H1 (cell line): ENCODE data around the gene PPP2R2C. TPM values are rescaled to one million over a fixed set of nuclear protein-coding genes. Genes with fewer than 3 reads are reported as not detected.

Source experiments
- CTCF ChIA-PET: fragments of 300-600 bp; sonication (Branson Sonifier 250); formaldehyde crosslinking; loops from one replicate; lab custom pipeline; 2021; ENCODE audit not compliant: partially characterized antibody; lab: Charles Lee
- POLR2A ChIA-PET: fragments of 300-600 bp; sonication (Branson Sonifier 250); formaldehyde crosslinking; loops from one replicate; lab custom pipeline; 2021; ENCODE audit warnings: inconsistent platforms; ENCODE audit not compliant: partially characterized antibody; lab: Charles Lee
- DNase-seq, 2 experiments: peaks; one replicate each; pipeline versions ENCODE4 v3.0.0 to v3.0.0-alpha.2; 2010 to 2022; ENCODE audit warnings: low spot score in 2 of 2, low read depth in 1 of 2, mixed read lengths in 1 of 2
- FAIRE-seq: peaks from 2 replicates; lab custom pipeline; 2011; peaks lifted over from hg19 to GRCh38; lab: Jason Lieb, UNC
- H2AFZ ChIP-seq: 2 replicates; pipeline ENCODE4 v1.8.1; 2012; ENCODE audit warnings: low read length, inconsistent platforms
- H2AK5ac ChIP-seq: 2 replicates; pipeline ENCODE4 v1.6.1; 2013; ENCODE audit warnings: low read depth, low read length
- H2BK120ac ChIP-seq: replicated peaks from 2 replicates; pipeline ENCODE3; 2013; ENCODE audit warnings: low read depth, low read length, inconsistent platforms
- H2BK12ac ChIP-seq: 2 replicates; pipeline ENCODE4 v1.6.1; 2013; ENCODE audit warnings: low read depth, low read length
- H2BK15ac ChIP-seq: 2 replicates; pipeline ENCODE4 v1.6.1; 2013; ENCODE audit warnings: low read length
- H2BK20ac ChIP-seq: 2 replicates; pipeline ENCODE4 v1.6.1; 2013; ENCODE audit warnings: low read length
- H2BK5ac ChIP-seq: 2 replicates; pipeline ENCODE4 v1.6.1; 2013; ENCODE audit warnings: low read depth, low read length
- H3K14ac ChIP-seq: 2 replicates; pipeline ENCODE4 v1.6.1; 2013; ENCODE audit warnings: inconsistent platforms; ENCODE audit not compliant: insufficient read length
- H3K18ac ChIP-seq: 2 replicates; pipeline ENCODE4 v1.6.1; 2013; ENCODE audit warnings: low read length; ENCODE audit errors: extremely low read depth
- H3K23ac ChIP-seq: 2 replicates; pipeline ENCODE4 v1.6.1; 2013; ENCODE audit warnings: inconsistent platforms; ENCODE audit not compliant: insufficient read length
- H3K23me2 ChIP-seq: 2 replicates; pipeline ENCODE4 v1.6.1; 2013; ENCODE audit warnings: low read depth, low read length
- H3K27ac ChIP-seq: 2 replicates; pipeline ENCODE4 v1.6.1; 2011; ENCODE audit warnings: low read depth, low read length, inconsistent platforms
- H3K27me3 ChIP-seq, 4 experiments: replicated peaks in 1 of 4; 1 replicate in 1 of 4; 2 replicates in 3 of 4; pipeline versions ENCODE4 v1.6.1 to v1.8.1; 2011 to 2013; ENCODE audit warnings: low read length in 3 of 4, mild to moderate bottlenecking in 3 of 4, inconsistent platforms in 2 of 4, mixed read lengths in 2 of 4, moderate library complexity in 1 of 4; ENCODE audit not compliant: control insufficient read depth in 3 of 4, insufficient read depth in 3 of 4; ENCODE audit errors: extremely low read depth in 1 of 4
- H3K36me3 ChIP-seq, 4 experiments: 2 replicates each; pipeline versions ENCODE4 v1.6.1 to v1.8.1; 2011 to 2013; ENCODE audit warnings: mild to moderate bottlenecking in 4 of 4, low read length in 3 of 4, moderate library complexity in 2 of 4, control low read depth in 1 of 4, inconsistent platforms in 1 of 4; ENCODE audit not compliant: insufficient read depth in 4 of 4, control insufficient read depth in 2 of 4
- H3K4ac ChIP-seq: replicated peaks from 2 replicates; pipeline ENCODE3; 2013; ENCODE audit warnings: low read length, low read depth, mixed read lengths, inconsistent platforms; ENCODE audit not compliant: insufficient read length
- H3K4me1 ChIP-seq, 4 experiments: replicated peaks in 1 of 4; 1 replicate in 1 of 4; 2 replicates in 3 of 4; pipeline versions ENCODE4 v1.6.1 to v1.8.1; 2011 to 2013; ENCODE audit warnings: low read length in 3 of 4, inconsistent platforms in 2 of 4, mixed read lengths in 1 of 4; ENCODE audit not compliant: insufficient read depth in 4 of 4, control insufficient read depth in 3 of 4
- H3K4me2 ChIP-seq, 2 experiments: 2 replicates each; pipeline versions ENCODE4 v1.6.1 to v1.8.1; 2011 to 2013; ENCODE audit warnings: low read depth in 2 of 2, low read length in 2 of 2, control low read depth in 1 of 2, inconsistent platforms in 1 of 2, mild to moderate bottlenecking in 1 of 2; ENCODE audit not compliant: insufficient read depth in 1 of 2
- H3K4me3 ChIP-seq, 4 experiments: fragments of 200-600, 300-600 bp in 1 of 4; sonication (generic), shearing (Covaris generic), sonication (Bioruptor Twin) in 1 of 4; 2 replicates each; pipeline versions ENCODE4 v1.5.1 to v1.8.1; 2011 to 2016; ENCODE audit warnings: low read length in 4 of 4, low read depth in 3 of 4, control low read depth in 2 of 4, inconsistent platforms in 2 of 4, mild to moderate bottlenecking in 2 of 4, mixed read lengths in 1 of 4, moderate library complexity in 1 of 4; ENCODE audit not compliant: insufficient read depth in 2 of 4; ENCODE audit errors: extremely low read depth in 1 of 4
- H3K56ac ChIP-seq: replicated peaks from 2 replicates; pipeline ENCODE3; 2013; ENCODE audit warnings: low read depth, mild to moderate bottlenecking, mixed read lengths, low read length, inconsistent platforms; ENCODE audit not compliant: insufficient read length
- H3K79me1 ChIP-seq: 2 replicates; pipeline ENCODE4 v1.6.1; 2013; ENCODE audit warnings: low read depth, low read length, control low read depth
- H3K79me2 ChIP-seq, 2 experiments: 2 replicates each; pipeline versions ENCODE4 v1.6.1 to v1.8.1; 2012 to 2013; ENCODE audit warnings: low read length in 2 of 2, mild to moderate bottlenecking in 2 of 2, inconsistent platforms in 1 of 2; ENCODE audit not compliant: insufficient read depth in 2 of 2, control insufficient read depth in 1 of 2
- H3K9ac ChIP-seq, 4 experiments: replicated peaks in 1 of 4; 1 replicate in 1 of 4; 2 replicates in 3 of 4; pipeline versions ENCODE4 v1.6.1 to v1.8.1; 2011 to 2013; ENCODE audit warnings: low read depth in 3 of 4, low read length in 3 of 4, control low read depth in 2 of 4, mild to moderate bottlenecking in 2 of 4, moderate library complexity in 2 of 4, inconsistent platforms in 1 of 4; ENCODE audit errors: extremely low read depth in 1 of 4
- H3K9me3 ChIP-seq, 2 experiments: 2 replicates each; pipeline versions ENCODE4 v1.6.1 to v1.8.1; 2012 to 2013; ENCODE audit warnings: mild to moderate bottlenecking in 2 of 2, moderate library complexity in 2 of 2, control low read depth in 1 of 2, inconsistent platforms in 1 of 2, low read depth in 1 of 2, low read length in 1 of 2, mixed read lengths in 1 of 2; ENCODE audit not compliant: insufficient read depth in 2 of 2
- H4K20me1 ChIP-seq, 2 experiments: replicated peaks in 1 of 2; 2 replicates each; pipeline versions ENCODE3 to v1.8.1; 2011 to 2013; ENCODE audit warnings: inconsistent platforms in 2 of 2, low read length in 2 of 2, mild to moderate bottlenecking in 1 of 2; ENCODE audit not compliant: insufficient read depth in 2 of 2, control insufficient read depth in 1 of 2
- H4K5ac ChIP-seq: 2 replicates; pipeline ENCODE4 v1.6.1; 2013; ENCODE audit warnings: low read length, low read depth, mixed read lengths, inconsistent platforms; ENCODE audit not compliant: insufficient read length
- H4K8ac ChIP-seq: 2 replicates; pipeline ENCODE4 v1.8.0; 2013; ENCODE audit warnings: mild to moderate bottlenecking, moderate library complexity, low read length, inconsistent platforms; ENCODE audit not compliant: insufficient read depth; ENCODE audit errors: extremely low read depth
- H4K91ac ChIP-seq: replicated peaks from 2 replicates; pipeline ENCODE3; 2013; ENCODE audit warnings: low read length, mixed read lengths, inconsistent platforms; ENCODE audit not compliant: insufficient read length
- CBX8 ChIP-seq: fragments of 300-800, 300-1000 bp; sonication (generic); IDR thresholded peaks from 2 replicates; pipeline ENCODE4 v1.7.1; 2016; ENCODE audit warnings: low read depth, low read length, borderline replicate concordance
- CHD1 ChIP-seq: IDR thresholded peaks from 2 replicates; pipeline ENCODE4 v1.6.1; 2012; ENCODE audit warnings: low read depth, low read length, improper control_type of control experiment
- CTCF ChIP-seq, 3 experiments: IDR thresholded peaks; 1 replicate in 2 of 3; 2 replicates in 1 of 3; pipeline versions ENCODE4 v1.5.1 to v1.6.1; 2011; ENCODE audit warnings: low read length in 3 of 3, mild to moderate bottlenecking in 3 of 3, inconsistent platforms in 2 of 3, low read depth in 1 of 3, moderate library complexity in 1 of 3; ENCODE audit not compliant: insufficient read depth in 1 of 3; ENCODE audit errors: control extremely low read depth in 1 of 3
- EGR1 ChIP-seq: IDR thresholded peaks from 2 replicates; pipeline ENCODE4 v1.6.1; 2011; ENCODE audit warnings: low read depth, low read length, borderline replicate concordance
- EP300 ChIP-seq, 2 experiments: IDR thresholded peaks; 1 replicate in 1 of 2; 2 replicates in 1 of 2; pipeline ENCODE4 v1.6.1; 2011 to 2012; ENCODE audit warnings: low read depth in 2 of 2, low read length in 2 of 2, mild to moderate bottlenecking in 2 of 2, borderline replicate concordance in 1 of 2, inconsistent platforms in 1 of 2, moderate library complexity in 1 of 2
- JUN ChIP-seq: IDR thresholded peaks from 2 replicates; pipeline ENCODE4 v1.6.1; 2011; ENCODE audit warnings: low read depth, mild to moderate bottlenecking, improper control_type of control experiment, low read length
- RFX5 ChIP-seq: IDR thresholded peaks from 2 replicates; pipeline ENCODE4 v1.6.1; 2011; ENCODE audit warnings: low read depth, low read length, improper control_type of control experiment, borderline replicate concordance
- SIX5 ChIP-seq: IDR thresholded peaks from 2 replicates; pipeline ENCODE4 v1.6.1; 2011; ENCODE audit warnings: mild to moderate bottlenecking, low read depth, low read length
- SP2 ChIP-seq: IDR thresholded peaks from 2 replicates; pipeline ENCODE4 v1.6.1; 2012; ENCODE audit warnings: mild to moderate bottlenecking, low read length, inconsistent platforms
- TAF7 ChIP-seq: optimal IDR thresholded peaks from 2 replicates; pipeline ENCODE3; 2011; ENCODE audit warnings: low read depth, mild to moderate bottlenecking, inconsistent platforms, low read length, moderate library complexity, borderline replicate concordance
- WGBS, 2 experiments: shearing (Covaris generic) in 1 of 2; methylation state at CpG; one replicate each; pipeline versions ENCODE4 v1.1.6 to v1.1.7; 2013 to 2015; ENCODE audit warnings: low lambda C conversion rate in 2 of 2, mixed read lengths in 2 of 2, inconsistent platforms in 1 of 2, low coverage in 1 of 2, missing lambda C conversion rate in 1 of 2; ENCODE audit not compliant: insufficient replicate concordance in 2 of 2, insufficient coverage in 1 of 2, insufficient read length in 1 of 2; ENCODE audit errors: extremely low coverage in 1 of 2, missing lambda C conversion rate in 1 of 2; 5-methylcytosine and 5-hydroxymethylcytosine counted together
- polyA plus RNA-seq, 7 experiments: library from polyadenylated mRNA; depleted of rRNA in 3 of 7; stranded (reverse) in 5 of 7; unstranded in 2 of 7; fragments of >200 nt in 5 of 7; fragments of 200-250 nt in 2 of 7; gene quantifications; 1 replicate in 5 of 7; 2 replicates in 1 of 7; 4 replicates in 1 of 7; pipeline versions ENCODE4 v1.2.1 to v1.2.3, GENCODE V29; 2011 to 2013; ENCODE audit warnings: missing spikeins in 2 of 7, mixed read lengths in 2 of 7
- total RNA-seq: library from RNA; stranded (reverse); fragmentation: NEBNext Ultra II Directional; extraction: Animal tissue kit (Norgen Biotek cat#: 25700); gene quantifications from 2 replicates; pipeline ENCODE4 v1.2.1, GENCODE V29; 2021

The PPP2R2C gene
- total and polyA plus RNA-seq, 2 of the 8 experiments (the other 6 are each of a cell fraction or from before 2014, with no cell fraction given): 6.4 TPM

- no peaks in the 10 kb centered on the region for H3K27me3 ChIP-seq
- no peak overlapping the region for H4K91ac ChIP-seq
- TF ChIP-seq EGR1 (no peak), RFX5 (no peak), JUN (no peak), TAF7 (no peak), SIX5 (no peak), CHD1 (no peak), SP2 (no peak), EP300 (IDR thresholded peaks at IDR 0.05; ENCODE audit: borderline replicate concordance in 1 of 2, low read depth in 2 of 2, low read length in 2 of 2) (no peak), CTCF (IDR thresholded peaks at IDR 0.05; ENCODE audit: control extremely low read depth in 1 of 3, insufficient read depth in 1 of 3, low read depth in 1 of 3, low read length in 3 of 3) (no peak), CBX8 (no peak)
Measured at GRCh38 chr4:6452897-6453687, 19.3 kb downstream of the PPP2R2C start.

More at GRCh38 chr4:6452897-6453687, 19.3 kb downstream of the PPP2R2C start:
- H3K27ac ChIP-seq: no peak overlapping the region
- H3K79me1 ChIP-seq: no peaks in the 10 kb centered on the region
- H3K4ac ChIP-seq: no peak overlapping the region
- no peaks in the 10 kb centered on the region for H4K20me1 ChIP-seq
- no peak for DNase-seq
- no peak overlapping the region for H3K9ac ChIP-seq
- H2AFZ ChIP-seq: no peak overlapping the region
- H2BK120ac ChIP-seq: no peak overlapping the region
- H2BK15ac ChIP-seq: no peak overlapping the region
- no peak overlapping the region for H3K14ac ChIP-seq
- no peaks in the 10 kb centered on the region for H3K9me3 ChIP-seq
- no peaks in the 10 kb centered on the region for H3K36me3 ChIP-seq
- H2BK5ac ChIP-seq: no peak overlapping the region
- H4K5ac ChIP-seq: no peak overlapping the region
- H3K23ac ChIP-seq: no peak overlapping the region
- no peak overlapping the region for H3K4me2 ChIP-seq
- H4K8ac ChIP-seq: peak overlapping the region; percentile 57; the same call in 1 of the 2 replicates
- H3K79me2 ChIP-seq: no peaks in the 10 kb centered on the region
- H3K4me1 ChIP-seq: no peaks in the 10 kb centered on the region
- WGBS, 2 experiments: 87% methylated on average over 18 of the region's 20 CpGs; no CpG with 5 or more reads in 1 of the 2 experiments
- H3K23me2 ChIP-seq: no peaks in the 10 kb centered on the region
- no peak overlapping the region for H2AK5ac ChIP-seq
- no peak for FAIRE-seq
- ChIA-PET POLR2A (no interaction called here), CTCF (interaction anchor here (0.7 kb wide), 1 partner anchor 121 kb away, joined by 3 read pairs; no protein-coding TSS in a partner anchor)
- H3K4me3 ChIP-seq: no peak overlapping the region
- H3K56ac ChIP-seq: no peak overlapping the region
- no peak overlapping the region for H3K18ac ChIP-seq
- H2BK12ac ChIP-seq: peak overlapping the region; percentile 60; the same call in 1 of the 2 replicates
- H2BK20ac ChIP-seq: no peak overlapping the region
